SW480 (cell line): ENCODE data around the gene URB1.

Experiments
- DNase-seq: peaks from one replicate; pipeline ENCODE4 v3.0.0-alpha.2; 2016; ENCODE audit warnings: low spot score

Gene URB1

DNA sequence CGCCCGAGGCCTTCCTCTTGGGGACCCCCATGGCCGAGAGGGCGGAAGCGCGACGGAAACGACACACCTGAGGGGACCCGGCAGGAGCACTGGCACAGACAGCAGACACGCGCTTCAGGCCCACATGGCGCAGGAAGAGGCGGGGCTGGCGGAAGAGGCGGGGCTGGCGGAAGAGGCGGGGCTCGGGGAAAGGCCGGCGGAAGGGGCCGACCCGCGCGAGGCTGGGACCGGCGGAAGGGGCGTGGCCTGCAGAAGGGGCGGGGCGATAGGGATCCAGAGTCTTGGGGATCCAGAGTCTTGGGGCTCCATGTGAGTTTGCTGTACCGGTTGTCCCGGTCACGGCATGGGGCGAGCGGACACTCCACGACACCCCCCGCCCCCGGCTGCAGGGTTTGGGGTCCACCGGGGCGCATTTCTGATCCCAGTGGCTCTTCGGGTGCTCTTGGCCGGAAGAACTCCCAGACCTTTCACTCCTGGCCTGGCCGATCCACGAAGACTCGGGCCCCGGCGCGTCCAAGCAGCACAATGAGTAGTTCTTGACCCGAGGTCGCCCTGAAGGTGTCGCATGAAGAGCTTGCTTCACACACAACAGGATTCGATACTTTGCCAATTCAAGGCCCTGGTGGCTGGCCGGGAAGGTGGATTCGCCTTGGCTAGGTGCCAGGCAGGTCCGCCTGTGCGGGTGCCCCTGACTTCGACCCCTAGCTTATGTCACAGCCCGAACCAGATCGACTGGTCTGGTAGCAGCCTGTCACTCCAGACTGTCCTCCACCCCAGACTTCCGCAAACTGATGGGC, at the start of gene URB1:
TSS of gene URB1 (minus strand) at position 133 of the 797 bp plus-strand sequence. CDS start at position 31, 102 bp downstream.
- DNase-seq: peak; percentile 89

- DNase-seq: no peak
Measured at GRCh38 chr21:32437729-32438128, 44.9 kb upstream of the URB1 start.

GRCh38 chr21:32432982-32433660, 40.3 kb upstream of the URB1 start:
- peak; percentile 99 for DNase-seq

- no peak for DNase-seq
Measured at GRCh38 chr21:32427958-32428623, 35.3 kb upstream of the URB1 start.

- DNase-seq: no peak
Measured at GRCh38 chr21:32426592-32427051, 33.8 kb upstream of the URB1 start.

GRCh38 chr21:32426066-32426465, 33.3 kb upstream of the URB1 start:
- no peak for DNase-seq

GRCh38 chr21:32425628-32426027, 32.8 kb upstream of the URB1 start:
- no peak for DNase-seq

GRCh38 chr21:32424674-32425073, 31.9 kb upstream of the URB1 start:
- no peak for DNase-seq

GRCh38 chr21:32424191-32424535, 31.4 kb upstream of the URB1 start:
- no peak for DNase-seq

DNA sequence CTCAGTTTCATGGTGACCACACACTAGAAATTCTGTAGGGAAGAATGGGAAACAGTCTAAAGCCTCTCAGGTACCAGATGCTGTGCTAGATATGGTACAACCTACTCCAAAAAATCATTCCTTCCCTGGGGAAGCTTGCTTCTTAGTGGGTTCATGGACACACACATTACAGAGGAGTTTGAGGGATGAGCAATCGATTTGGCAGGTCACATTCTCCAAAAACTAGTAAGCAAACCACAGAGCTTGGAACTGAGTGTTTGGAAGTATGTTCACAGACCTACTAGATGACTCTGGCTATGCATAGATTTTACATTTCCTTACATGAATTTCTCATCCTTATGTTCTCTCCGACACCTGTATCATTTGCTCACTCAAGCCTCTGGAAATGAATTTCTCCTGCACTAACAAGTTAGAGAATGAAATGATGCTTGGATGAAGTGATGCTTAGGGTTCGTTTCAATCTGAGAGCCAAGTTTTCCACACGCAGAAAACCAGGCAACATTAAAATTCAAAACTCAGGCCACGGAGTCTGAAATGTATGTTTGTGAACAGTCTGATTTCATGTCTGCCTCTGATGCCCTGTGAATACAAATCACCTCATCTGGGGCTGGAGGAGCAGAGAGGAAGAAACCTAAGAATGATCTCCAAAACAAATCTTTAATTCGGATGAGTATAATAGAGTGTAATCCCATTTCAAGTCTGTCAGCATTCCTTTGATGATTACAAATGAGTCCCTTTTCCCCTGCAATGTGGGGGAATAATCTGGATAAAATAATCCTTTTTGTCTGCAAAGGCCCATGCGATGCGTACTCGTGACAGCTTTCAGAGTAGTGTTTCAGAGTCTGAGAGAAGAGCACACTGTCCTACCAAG, 30.7 kb upstream of the URB1 start:
- peak; percentile 27 for DNase-seq

GRCh38 chr21:32422064-32422463, 29.3 kb upstream of the URB1 start:
- DNase-seq: no peak

DNA sequence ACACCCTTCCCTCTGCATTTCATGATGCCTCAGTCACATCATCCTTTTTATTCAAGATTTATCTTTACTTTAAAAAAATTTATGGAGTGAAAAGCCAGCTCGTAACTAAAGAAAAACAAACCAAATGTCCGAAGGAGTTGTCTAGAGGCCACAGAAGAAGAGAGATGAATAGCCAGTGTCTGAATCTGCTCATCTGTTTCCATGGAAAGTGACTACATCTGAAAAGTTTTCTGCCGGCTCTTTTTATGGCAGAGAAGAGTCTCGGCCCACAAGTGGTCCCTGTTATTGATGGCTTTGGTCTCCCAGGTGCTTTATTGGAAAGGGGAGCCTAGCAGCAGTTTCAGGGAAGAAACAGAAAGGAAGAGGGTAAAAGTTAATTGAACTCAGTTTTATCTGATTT, 25.3 kb upstream of the URB1 start:
- no peak for DNase-seq

DNA sequence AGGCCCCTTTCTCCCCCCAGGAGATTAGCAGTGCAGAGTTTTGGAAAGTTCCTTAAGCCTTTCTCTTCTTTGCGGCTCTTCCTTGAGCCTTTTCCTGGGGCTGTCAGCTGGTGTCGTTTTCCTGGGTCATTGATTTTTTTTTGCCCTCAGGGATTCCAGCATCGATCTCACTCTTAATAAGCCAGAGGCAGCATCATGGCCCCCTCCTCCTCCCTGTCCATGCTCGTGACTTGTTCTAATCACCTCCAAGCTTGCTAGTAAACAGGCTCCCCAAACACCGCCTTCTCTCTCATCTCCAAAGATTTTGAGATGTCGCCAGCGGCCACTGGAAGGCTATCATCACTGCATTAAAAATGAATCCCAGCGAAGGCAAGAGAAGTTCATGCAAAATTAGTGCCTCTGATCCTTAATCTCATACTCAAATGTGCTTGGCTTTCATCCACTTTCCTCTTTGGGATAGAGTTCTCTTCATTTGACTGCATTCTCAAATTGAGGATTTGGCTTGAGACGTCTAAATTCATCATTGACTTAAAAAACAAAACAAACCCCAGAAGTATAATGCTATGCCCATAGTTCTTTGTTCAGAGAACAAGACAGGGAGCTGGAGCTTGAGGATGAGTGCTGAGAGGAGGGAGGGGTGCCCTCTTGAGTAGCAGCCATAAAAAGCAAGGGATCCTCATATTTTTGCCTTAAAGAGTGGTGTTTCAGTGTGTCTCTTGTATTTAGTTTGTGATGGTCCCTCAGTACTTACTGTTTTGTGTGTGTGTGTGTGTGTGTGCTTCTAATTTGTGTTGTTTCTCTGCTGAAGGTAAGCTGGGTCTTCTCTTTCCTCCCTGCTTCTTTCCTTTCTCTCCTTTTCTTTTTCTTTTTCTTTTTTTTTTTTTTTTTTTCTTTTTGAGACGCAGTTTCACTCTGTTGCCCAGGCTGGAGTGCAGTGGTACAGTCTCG, 22.9 kb upstream of the URB1 start:
- DNase-seq: no peak

DNA sequence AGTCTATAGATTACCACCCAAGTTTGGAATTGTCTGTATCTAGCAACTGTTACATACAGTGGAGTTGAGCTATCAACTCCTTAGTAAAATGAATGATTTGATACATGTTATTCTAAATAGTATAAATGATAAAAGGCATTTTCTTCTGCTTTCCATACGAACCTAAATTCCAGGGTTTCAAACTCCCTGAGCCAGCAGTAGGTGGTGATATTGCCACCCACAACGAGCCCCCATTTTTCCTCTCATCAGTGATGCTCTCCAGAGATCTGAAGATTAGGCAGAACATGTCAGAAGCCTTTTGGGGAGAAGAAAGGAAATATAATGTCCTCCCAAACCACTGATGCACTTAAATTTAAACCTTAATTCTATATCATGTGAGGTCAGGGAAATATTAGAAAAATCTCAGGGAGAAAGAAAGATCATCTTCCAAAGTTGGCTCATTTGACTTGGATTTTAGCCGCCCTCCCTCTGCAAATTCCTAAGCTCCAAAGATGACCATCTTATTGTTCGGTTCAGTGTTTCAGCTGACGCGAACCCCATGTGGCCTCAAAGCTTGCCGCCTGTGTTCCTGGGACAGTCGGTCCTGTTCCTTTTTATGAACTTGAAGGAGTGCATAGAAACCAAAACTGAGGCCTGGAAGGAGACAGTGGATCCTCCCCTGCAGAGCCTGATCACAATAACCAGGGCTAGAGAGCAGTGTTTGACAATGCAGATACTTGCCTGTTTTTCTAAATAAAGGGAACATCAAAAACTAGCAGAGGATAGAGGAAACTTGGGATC, 22.0 kb upstream of the URB1 start:
- peak; percentile 44 for DNase-seq

GRCh38 chr21:32413697-32414578, 21.1 kb upstream of the URB1 start:
- peak; percentile 54 for DNase-seq

DNA sequence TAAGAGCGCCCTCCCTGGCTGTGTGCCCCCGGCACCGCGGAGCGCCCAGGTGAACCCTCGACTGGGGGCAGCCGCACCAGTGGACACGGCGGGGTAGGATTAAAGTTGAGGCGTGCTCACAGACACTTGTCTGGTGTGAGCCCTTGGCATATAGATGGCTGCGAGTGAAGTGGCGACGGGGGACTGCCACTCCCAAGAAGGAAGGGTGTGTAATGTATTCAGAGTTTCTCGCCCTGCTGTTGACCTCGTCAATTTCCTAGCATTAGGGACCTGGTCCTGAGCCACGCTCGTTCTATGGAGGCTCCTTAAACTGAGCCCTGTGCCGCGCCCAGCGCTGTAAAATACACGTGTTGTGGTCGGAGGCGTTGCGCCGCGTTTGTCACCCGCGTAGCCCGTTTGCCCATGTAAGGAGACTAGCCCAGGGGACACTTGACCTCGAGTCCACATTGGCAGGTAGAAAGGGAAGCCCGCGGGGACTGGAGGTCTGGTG, 20.2 kb upstream of the URB1 start:
- DNase-seq: peak; percentile 69

DNA sequence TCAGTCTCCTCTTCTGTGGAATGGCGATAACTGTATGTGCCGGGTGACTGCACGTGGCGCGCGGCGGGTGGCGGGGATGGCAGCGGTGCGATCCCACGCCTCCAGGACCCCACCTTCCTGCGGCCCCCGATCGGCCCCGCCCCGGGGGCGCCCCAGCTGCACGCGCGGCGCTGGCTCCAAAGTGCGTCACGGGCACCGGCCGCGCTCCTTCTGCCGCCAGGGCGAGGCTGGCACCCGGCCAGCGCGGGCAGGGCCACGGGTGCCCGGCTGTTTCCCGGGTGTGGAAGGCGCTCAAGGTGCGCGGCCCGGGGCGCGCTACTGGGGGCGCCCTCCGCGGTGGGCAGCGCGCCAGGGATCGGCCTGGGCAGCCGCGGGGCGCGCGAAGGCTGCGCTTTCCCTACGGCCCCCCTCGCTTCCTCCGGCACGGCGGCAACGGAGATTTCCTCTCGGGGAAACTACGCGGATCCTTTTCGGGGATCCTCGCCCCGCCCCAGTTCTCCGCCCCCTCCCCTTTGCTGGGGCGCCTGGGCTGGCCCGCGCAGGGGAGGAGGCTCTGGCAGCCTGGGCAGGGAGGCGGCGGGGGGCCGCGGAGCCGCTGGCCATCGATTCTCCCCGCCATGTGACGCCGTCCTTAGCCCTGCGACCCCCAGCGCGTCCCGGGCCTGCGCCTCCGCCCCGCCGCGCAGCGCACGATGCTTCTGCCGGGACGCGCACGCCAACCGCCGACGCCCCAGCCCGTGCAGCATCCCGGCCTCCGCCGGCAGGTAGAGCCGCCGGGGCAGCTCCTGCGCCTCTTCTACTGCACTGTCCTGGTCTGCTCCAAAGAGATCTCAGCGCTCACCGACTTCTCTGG, 19.6 kb upstream of the URB1 start, which contains the start of gene EVA1C:
TSS of gene EVA1C (plus strand) at position 545 of the 853 bp plus-strand sequence. CDS start at position 693, 148 bp downstream.
- DNase-seq: peak; percentile 86
